Skin epidermis (tissue), 12 donors: Measurements from ENCODE around the gene KMO.

Source experiments
- H3K27ac ChIP-seq, 21 experiments: fragments of 200-600 bp; sonication (generic) in 11 of 21; one replicate each; pipeline ENCODE4 v1.5.0; 2020; ENCODE audit warnings: mild to moderate bottlenecking in 3 of 21, inconsistent platforms in 2 of 21, moderate library complexity in 2 of 21
- H3K4me3 ChIP-seq, 7 experiments: fragments of 200-600 bp; sonication (generic) in 2 of 7; one replicate each; pipeline ENCODE4 v1.5.0; 2020; ENCODE audit warnings: inconsistent platforms in 2 of 7, mild to moderate bottlenecking in 2 of 7, moderate library complexity in 1 of 7

KMO gene

GRCh38 chr1:241590719-241591118 lies 58.5 kb downstream of the KMO start:
- Histone ChIP-seq H3K27ac (no peak overlapping the region), H3K4me3 (no peak overlapping the region)

GRCh38 chr1:241591317-241591716 lies 59.1 kb downstream of the KMO start:
- Histone ChIP-seq H3K27ac (peak overlapping the region in 1 of 21 experiments; percentile 2), H3K4me3 (no peak overlapping the region)

GRCh38 chr1:241591736-241592135 lies 59.6 kb downstream of the KMO start:
- H3K4me3 ChIP-seq = no peak overlapping the region
- H3K27ac ChIP-seq = peak overlapping the region in 1 of 21 experiments; percentile 2

GRCh38 chr1:241592273-241592958 lies 60.2 kb downstream of the KMO start:
- Histone ChIP-seq H3K4me3 (no peak overlapping the region), H3K27ac (peak overlapping the region in 3 of 21 experiments; percentile 2 to 15 (median 14))

- H3K4me3 ChIP-seq = no peak overlapping the region
- peak overlapping the region in 1 of 21 experiments; percentile 14 for H3K27ac ChIP-seq
Measured at GRCh38 chr1:241593186-241593585, 61.0 kb downstream of the KMO start.

GRCh38 chr1:241596633-241597032 lies 64.5 kb downstream of the KMO start:
- H3K4me3 ChIP-seq = no peak overlapping the region
- H3K27ac ChIP-seq = no peak overlapping the region

GRCh38 chr1:241598249-241598648 lies 66.1 kb downstream of the KMO start:
- H3K27ac ChIP-seq = no peak overlapping the region
- H3K4me3 ChIP-seq = no peak overlapping the region

GRCh38 chr1:241600496-241600901 lies 68.3 kb downstream of the KMO start:
- Histone ChIP-seq H3K4me3 (no peak overlapping the region), H3K27ac (no peak overlapping the region)

- H3K27ac ChIP-seq = peak overlapping the region in 9 of 21 experiments; percentile 8 to 76 (median 46)
- no peak overlapping the region for H3K4me3 ChIP-seq
Measured at GRCh38 chr1:241603731-241604245, 71.6 kb downstream of the KMO start.

GRCh38 chr1:241605146-241605805 lies 73.1 kb downstream of the KMO start:
- Histone ChIP-seq H3K27ac (peak overlapping the region in 1 of 21 experiments; percentile 16), H3K4me3 (no peak overlapping the region)

- no peak overlapping the region for H3K27ac ChIP-seq
- no peak overlapping the region for H3K4me3 ChIP-seq
Measured at GRCh38 chr1:241606544-241606943, 74.4 kb downstream of the KMO start.

GRCh38 chr1:241607497-241607896 lies 75.3 kb downstream of the KMO start:
- no peak overlapping the region for H3K27ac ChIP-seq
- no peak overlapping the region for H3K4me3 ChIP-seq

- H3K4me3 ChIP-seq = no peak overlapping the region
- peak overlapping the region in 1 of 21 experiments; percentile 21 for H3K27ac ChIP-seq
Measured at GRCh38 chr1:241608379-241609033, 76.3 kb downstream of the KMO start.

GRCh38 chr1:241610056-241610815 lies 78.1 kb downstream of the KMO start:
- Histone ChIP-seq H3K27ac (no peak overlapping the region), H3K4me3 (no peak overlapping the region)

- no peak overlapping the region for H3K4me3 ChIP-seq
- H3K27ac ChIP-seq = no peak overlapping the region
Measured at GRCh38 chr1:241611063-241611462, 78.9 kb downstream of the KMO start.

GRCh38 chr1:241611736-241612135 lies 79.6 kb downstream of the KMO start:
- peak overlapping the region in 3 of 21 experiments; percentile 4 to 54 (median 8) for H3K27ac ChIP-seq
- no peak overlapping the region for H3K4me3 ChIP-seq

- peak overlapping the region in 5 of 21 experiments; percentile 3 to 54 (median 8) for H3K27ac ChIP-seq
- H3K4me3 ChIP-seq = no peak overlapping the region
Measured at GRCh38 chr1:241612533-241613477, 80.6 kb downstream of the KMO start.

- H3K4me3 ChIP-seq = no peak overlapping the region
- H3K27ac ChIP-seq = peak overlapping the region in 2 of 21 experiments; percentile 17 to 56
Measured at GRCh38 chr1:241614144-241614543, 82.0 kb downstream of the KMO start.

- H3K27ac ChIP-seq = peak overlapping the region in 1 of 21 experiments; percentile 56
Measured at GRCh38 chr1:241614572-241614971, 82.4 kb downstream of the KMO start.

More at GRCh38 chr1:241614572-241614971, 82.4 kb downstream of the KMO start:
- H3K4me3 ChIP-seq = no peak overlapping the region
